Testis (tissue), 3 donors: ENCODE data around the gene CHST12. TPM values are rescaled to one million over a fixed set of nuclear protein-coding genes. Genes with fewer than 3 reads are reported as not detected.
A peak's percentile ranks its signal among the peaks of the same experiment; 100 is the strongest.

Source experiments
- DNase-seq: peaks from one replicate; pipeline ENCODE4 v3.0.0-alpha.2; 2019
- H3K27ac ChIP-seq, 2 donors: fragments of 200-600 bp; sonication (generic); one replicate each; pipeline ENCODE4 v1.5.1; 2019
- H3K27me3 ChIP-seq: fragments of 200-600 bp; sonication (generic); one replicate; pipeline ENCODE4 v1.5.1; 2019
- H3K36me3 ChIP-seq: fragments of 200-600 bp; sonication (generic); one replicate; pipeline ENCODE4 v1.5.1; 2017; ENCODE audit warnings: low read depth; ENCODE audit errors: missing control alignments
- H3K4me1 ChIP-seq: fragments of 200-600 bp; sonication (generic); one replicate; pipeline ENCODE4 v1.5.1; 2019
- H3K4me3 ChIP-seq, 2 donors: fragments of 200-600 bp; sonication (generic); one replicate each; pipeline ENCODE4 v1.5.1; 2017 to 2019
- H3K9me3 ChIP-seq: fragments of 200-600 bp; sonication (generic); one replicate; pipeline ENCODE4 v1.5.1; 2017
- CTCF ChIP-seq, 3 experiments: fragments of 450-650 bp in 2 of 3; fragments of 200-600 bp in 1 of 3; sonication (generic) in 1 of 3; IDR thresholded peaks; one replicate each; pipeline ENCODE4 v1.5.1; 2016 to 2019; ENCODE audit warnings: antibody characterized with exemption in 3 of 3, mild to moderate bottlenecking in 2 of 3, moderate library complexity in 1 of 3
- POLR2A ChIP-seq: fragments of 450-650 bp; IDR thresholded peaks from one replicate; pipeline ENCODE4 v1.6.1; 2017; ENCODE audit warnings: antibody characterized with exemption, mild to moderate bottlenecking, moderate library complexity
- WGBS, 2 donors: methylation state at CpG; one replicate each; pipeline ENCODE4 v1.1.5; 2018; 5-methylcytosine and 5-hydroxymethylcytosine counted together
- intact Hi-C: fragments of 100-400 bp; cut with DNase I; formaldehyde crosslinking; loops from one replicate; pipeline ENCODE4 v1.15.1; 2023; ENCODE audit warnings: low total_unique reads
- polyA plus RNA-seq: library from polyadenylated mRNA; stranded (reverse); fragments of 350-450 nt; fragmentation: Illumina TruSeq; extraction: RNeasy Lipid Tissue Mini Kit (QIAGEN cat#74804); gene quantifications from one replicate; pipeline ENCODE4 v1.2.3, GENCODE V29; 2014; ENCODE audit warnings: low read depth, low replicate concordance; ENCODE audit not compliant: insufficient read depth
- total RNA-seq, 2 donors: library from RNA; depleted of rRNA; stranded (reverse); fragments of >200 nt; gene quantifications; one replicate each; pipeline ENCODE4 v1.2.3, GENCODE V29; 2016

Gene CHST12
- total and polyA plus RNA-seq, 3 donors from 2014 or later, result 15.3 to 42.1 (median 42.0) TPM

DNA sequence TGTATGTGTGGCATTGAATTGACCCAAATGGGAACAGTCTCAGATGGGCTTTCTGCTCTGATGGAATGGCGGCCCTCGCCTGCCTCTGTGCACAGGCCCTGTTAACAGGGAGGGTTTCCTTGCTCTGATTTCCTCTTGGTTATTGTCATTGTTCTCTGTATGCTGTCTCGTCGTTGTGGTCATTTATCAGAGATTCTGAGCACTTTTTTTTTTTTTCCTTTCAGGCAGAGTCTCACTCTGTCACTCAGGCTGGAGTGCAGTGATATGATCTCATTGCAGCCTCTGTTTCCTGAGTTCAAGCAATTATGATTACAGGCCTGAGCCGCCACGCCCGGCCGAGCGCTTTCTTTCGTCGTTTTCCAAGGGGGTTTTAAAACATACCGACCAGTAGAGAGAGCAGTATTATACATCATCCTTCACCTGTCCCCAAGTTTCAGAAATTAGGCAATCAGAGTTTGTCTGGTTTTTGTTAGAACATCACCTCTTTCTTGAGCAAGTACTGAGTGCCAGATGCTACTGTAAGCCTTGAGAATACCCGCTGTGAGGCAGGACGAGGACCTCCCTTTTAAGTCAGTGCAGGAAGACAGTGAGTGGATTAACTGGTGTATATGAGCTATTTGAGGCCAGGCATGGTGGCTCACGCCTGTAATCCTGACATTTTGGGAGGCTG, 6.5 kb downstream of the CHST12 start:
- WGBS, 2 donors, result 77 to 82% methylated on average over 15 of the region's 15 CpGs
- Histone ChIP-seq H3K27me3 (no peaks in the 10 kb centered on the region), H3K36me3 (no peaks in the 10 kb centered on the region), H3K9me3 (no peaks in the 10 kb centered on the region), H3K4me1 (peaks cover 42% of the 10 kb centered on the region), H3K4me3 (no peak overlapping the region), H3K27ac (peak overlapping the region in 1 of 2 donors; percentile 7)
- DNase-seq, result no peak
- intact Hi-C loops, result no loop called here
- no peak for TF ChIP-seq POLR2A
- no peak for TF ChIP-seq CTCF (IDR thresholded peaks at IDR 0.05)

GRCh38 chr7:2411049-2411448, 7.6 kb downstream of the CHST12 start:
- no peak overlapping the region for H3K4me3 ChIP-seq
- H3K36me3 ChIP-seq, result no peaks in the 10 kb centered on the region
- H3K4me1 ChIP-seq, result peaks cover 32% of the 10 kb centered on the region
- WGBS, 2 donors, result 95 to 96% methylated on average over 1 of the region's 1 CpG
- no peak for TF ChIP-seq CTCF (IDR thresholded peaks at IDR 0.05)
- TF ChIP-seq POLR2A, result no peak
- intact Hi-C loops, result no loop called here
- no peak overlapping the region for H3K27ac ChIP-seq
- DNase-seq, result no peak
- no peaks in the 10 kb centered on the region for H3K27me3 ChIP-seq
- no peaks in the 10 kb centered on the region for H3K9me3 ChIP-seq

DNA sequence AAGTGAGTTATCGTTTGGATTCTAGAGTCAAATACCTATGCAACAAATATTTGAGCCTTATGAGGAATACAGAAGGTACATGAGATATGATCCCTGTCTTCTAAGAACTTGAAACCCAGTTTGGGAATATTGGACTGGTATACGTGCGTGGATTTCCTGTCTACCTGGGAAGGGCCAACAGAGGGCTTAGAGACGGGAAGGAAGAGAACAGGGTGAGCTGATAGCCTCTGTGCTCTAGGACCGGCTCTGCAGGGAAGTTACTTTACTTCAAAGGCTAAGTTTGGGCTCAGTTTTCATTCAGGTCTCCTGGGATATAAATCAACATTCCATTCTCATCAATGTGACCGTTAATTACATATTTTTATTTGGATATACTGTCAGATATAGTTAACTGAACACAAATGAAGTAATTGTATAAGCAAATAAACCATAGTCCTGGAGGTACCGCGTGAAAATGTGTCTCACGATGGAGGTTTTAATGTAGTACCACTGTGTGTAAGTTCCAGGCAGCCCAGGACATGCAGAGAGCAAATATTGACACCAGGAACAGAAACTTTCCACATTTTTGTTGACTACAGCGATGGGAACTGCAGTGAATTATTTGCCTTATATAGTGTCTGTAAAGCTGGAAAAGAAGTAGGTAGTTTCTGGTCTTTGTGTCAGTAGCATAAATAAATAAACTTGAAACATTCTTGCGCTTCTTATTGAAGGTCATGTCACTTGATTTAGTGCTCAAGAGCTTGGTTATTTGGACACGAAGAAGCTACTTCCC, 8.6 kb downstream of the CHST12 start:
- Histone ChIP-seq H3K4me3 (no peak overlapping the region), H3K27ac (peak overlapping the region in 1 of 2 donors; percentile 65), H3K36me3 (no peaks in the 10 kb centered on the region), H3K27me3 (no peaks in the 10 kb centered on the region), H3K9me3 (no peaks in the 10 kb centered on the region), H3K4me1 (peaks cover 31% of the 10 kb centered on the region)
- no peak for DNase-seq
- intact Hi-C loops, result no loop called here
- TF ChIP-seq CTCF (IDR thresholded peaks at IDR 0.05) (no peak), POLR2A (no peak)
- WGBS, 2 donors, result 47 to 56% methylated on average over 12 of the region's 12 CpGs

DNA sequence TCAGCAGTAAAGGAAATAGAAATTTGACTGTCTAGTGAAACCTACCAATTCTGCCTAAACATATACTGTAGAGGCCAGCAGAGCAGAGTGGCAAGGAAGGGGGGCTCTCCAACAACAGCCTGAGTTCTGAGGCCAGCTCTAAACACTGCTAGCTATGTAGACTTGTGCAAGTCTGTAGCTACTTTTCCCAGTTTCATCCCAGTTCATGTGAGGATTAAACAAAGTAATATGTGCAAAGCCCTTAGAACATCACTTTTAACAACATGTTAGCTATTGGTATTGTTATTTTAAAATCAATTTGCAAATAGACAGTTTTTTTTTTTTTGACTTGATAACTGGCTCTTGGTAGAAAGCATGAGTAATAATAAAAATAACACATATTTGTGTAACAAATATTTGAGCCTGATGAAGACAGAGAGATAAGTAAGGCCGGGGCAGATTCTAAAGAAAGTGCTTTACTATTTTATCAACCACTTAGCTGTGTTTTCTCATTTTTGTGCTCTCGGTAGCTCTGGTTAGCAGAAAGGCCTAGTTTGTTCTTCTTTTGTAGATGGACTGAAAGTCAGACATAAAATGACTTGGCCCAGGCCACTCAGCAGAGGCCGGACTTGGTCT, 9.3 kb downstream of the CHST12 start:
- WGBS, 2 donors, result 58 to 61% methylated on average over 3 of the region's 3 CpGs
- H3K27ac ChIP-seq, result peak overlapping the region in 1 of 2 donors; percentile 65

More for the DNA sequence above, 9.3 kb downstream of the CHST12 start:
- intact Hi-C loops, result no loop called here
- DNase-seq, result no peak
- Histone ChIP-seq H3K36me3 (no peaks in the 10 kb centered on the region), H3K9me3 (no peaks in the 10 kb centered on the region), H3K4me3 (no peak overlapping the region), H3K4me1 (peaks cover 31% of the 10 kb centered on the region), H3K27me3 (no peaks in the 10 kb centered on the region)
- TF ChIP-seq CTCF (IDR thresholded peaks at IDR 0.05) (no peak), POLR2A (no peak)
